K562 (cell line): ENCODE data around the gene ADGRE1. TPM values are rescaled to one million over a fixed set of nuclear protein-coding genes. Genes with fewer than 3 reads are reported as not detected.

Source experiments
- ATAC-seq: fragments of 200-7000 bp; cut with Tn5 transposase; 3 replicates; pipeline ENCODE4 v1.9.1; 2020; ENCODE audit warnings: moderate library complexity
- BruUV-seq: library from RNA; stranded (reverse); fragments of 400-500 nt; replicated peaks from 2 replicates; lab custom pipeline; 2021; lab: Mats Ljungman, UMichigan
- CTCF ChIA-PET: fragments of 300-600 bp; formaldehyde crosslinking; extraction: SDS; loops from one replicate; lab custom pipeline; 2021; ENCODE audit warnings: low intra/inter-chr PET ratio; lab: Yijun Ruan, JAX
- POLR2A ChIA-PET: fragments of 300-600, 350-650 bp; sonication (Branson Sonifier 250); formaldehyde crosslinking; extraction: SDS; loops from one replicate; lab custom pipeline; 2021; ENCODE audit warnings: antibody characterized with exemption, inconsistent platforms; lab: Yijun Ruan, JAX
- DNase-seq, 4 experiments: peaks; one replicate each; pipeline versions ENCODE4 v3.0.0 to v3.0.0-alpha.2; 2011 to 2018; ENCODE audit warnings: low spot score in 3 of 4, mixed read lengths in 3 of 4; ENCODE audit errors: extremely low read depth in 1 of 4
- FAIRE-seq: peaks from 2 replicates; lab custom pipeline; 2011; peaks lifted over from hg19 to GRCh38; lab: Jason Lieb, UNC
- H2AFZ ChIP-seq: 2 replicates; pipeline ENCODE4 v1.6.0; 2011; ENCODE audit warnings: low read depth, low read length, control low read depth, inconsistent platforms
- H3K27ac ChIP-seq: fragments of 200-600 bp; 3 replicates; pipeline ENCODE4 v1.8.0; 2011; ENCODE audit warnings: low read depth, mild to moderate bottlenecking, control low read depth, inconsistent platforms, low read length, moderate library complexity, mixed read lengths; ENCODE audit errors: extremely low read depth
- H3K27me3 ChIP-seq, 2 experiments: fragments of 300-600 bp in 1 of 2; 2 replicates in 1 of 2; 3 replicates in 1 of 2; pipeline versions ENCODE4 v1.6.0 to v1.8.0; 2011; ENCODE audit warnings: inconsistent platforms in 2 of 2, low read length in 2 of 2, mild to moderate bottlenecking in 1 of 2, mixed read lengths in 1 of 2, moderate library complexity in 1 of 2; ENCODE audit not compliant: control insufficient read depth in 2 of 2, insufficient read depth in 2 of 2
- H3K36me3 ChIP-seq: fragments of 300-600 bp; 3 replicates; pipeline ENCODE4 v1.8.0; 2011; ENCODE audit warnings: mild to moderate bottlenecking, low read length, inconsistent platforms; ENCODE audit not compliant: control insufficient read depth, insufficient read depth
- H3K4me1 ChIP-seq, 2 experiments: fragments of 200-600 bp in 1 of 2; replicated peaks in 1 of 2; 2 replicates in 1 of 2; 3 replicates in 1 of 2; pipeline versions ENCODE4 v1.5.1 to v1.8.0; 2011; ENCODE audit warnings: inconsistent platforms in 2 of 2, low read length in 2 of 2, mild to moderate bottlenecking in 1 of 2, mixed read lengths in 1 of 2, moderate library complexity in 1 of 2; ENCODE audit not compliant: control insufficient read depth in 2 of 2, insufficient read depth in 2 of 2
- H3K4me2 ChIP-seq: 2 replicates; pipeline ENCODE4 v1.6.1; 2011; ENCODE audit warnings: low read length, control low read depth, inconsistent platforms, mixed read lengths; ENCODE audit not compliant: insufficient read depth
- H3K4me3 ChIP-seq: fragments of 200-600 bp; sonication (generic), shearing (Covaris generic); 2 replicates; pipeline ENCODE4 v1.5.1; 2016; ENCODE audit warnings: control low read depth, inconsistent platforms
- H3K79me2 ChIP-seq: fragments of 200-600 bp; 3 replicates; pipeline ENCODE4 v1.8.0; 2011; ENCODE audit warnings: low read length, inconsistent platforms; ENCODE audit not compliant: control insufficient read depth, insufficient read depth
- H3K9ac ChIP-seq, 2 experiments: 2 replicates each; pipeline versions ENCODE4 v1.6.0 to v1.6.1; 2011; ENCODE audit warnings: low read depth in 2 of 2, low read length in 2 of 2, control low read depth in 1 of 2, inconsistent platforms in 1 of 2, mild to moderate bottlenecking in 1 of 2, mixed read lengths in 1 of 2; ENCODE audit not compliant: insufficient read depth in 1 of 2
- H3K9me1 ChIP-seq: one replicate; pipeline ENCODE4 v1.6.0; 2011; ENCODE audit warnings: inconsistent platforms, mild to moderate bottlenecking, low read length, moderate library complexity; ENCODE audit not compliant: control insufficient read depth, insufficient read depth
- H3K9me3 ChIP-seq: replicated peaks from 2 replicates; pipeline ENCODE4 v1.5.1; 2011; ENCODE audit warnings: low read depth, low read length, inconsistent platforms; ENCODE audit not compliant: control insufficient read depth, insufficient read depth
- H4K20me1 ChIP-seq: replicated peaks from 2 replicates; pipeline ENCODE4 v1.6.1; 2011; ENCODE audit warnings: low read length, inconsistent platforms, mixed read lengths; ENCODE audit not compliant: control insufficient read depth, insufficient read depth
- CC2D1A ChIP-seq: fragments of 450-650 bp; IDR thresholded peaks from 2 replicates; pipeline ENCODE4 v1.6.1; 2017; ENCODE audit warnings: mild to moderate bottlenecking
- HOXB6 ChIP-seq: fragments of 250-450 bp; sonication (Bioruptor Pico); IDR thresholded peaks from 2 replicates; pipeline ENCODE4 v1.5.1; 2022; ENCODE audit warnings: mild to moderate bottlenecking, borderline replicate concordance
- NCOA6 ChIP-seq: fragments of 450-650 bp; IDR thresholded peaks from 2 replicates; pipeline ENCODE4 v1.6.1; 2017; ENCODE audit warnings: mild to moderate bottlenecking
- ZNF24 ChIP-seq: fragments of 450-650 bp; IDR thresholded peaks from 2 replicates; pipeline ENCODE4 v1.6.1; 2016
- ZNF408 ChIP-seq: fragments of 250-450 bp; sonication (Bioruptor Pico); IDR thresholded peaks from 2 replicates; pipeline ENCODE4 v1.4.0; 2020; ENCODE audit warnings: low read depth, mild to moderate bottlenecking, moderate library complexity
- WGBS: fragments of 100-300 bp; shearing (Covaris generic); methylation state at CpG from one replicate; pipeline ENCODE4 v1.1.6; 2016; ENCODE audit warnings: low coverage, mixed read lengths; ENCODE audit not compliant: insufficient coverage; ENCODE audit errors: missing lambda C conversion rate; 5-methylcytosine and 5-hydroxymethylcytosine counted together
- in situ Hi-C: fragments of 300-500 bp; cut with MboI; formaldehyde crosslinking; loops from 4 replicates; pipeline ENCODE4 v1.15.0; 2018; ENCODE audit warnings: inconsistent platforms, mixed read lengths
- intact Hi-C: fragments of 100-400 bp; cut with micrococcal nuclease; formaldehyde crosslinking; loops from 2 replicates; pipeline ENCODE4 v1.14.2; 2022
- polyA plus RNA-seq, 8 experiments: library from polyadenylated mRNA; depleted of rRNA in 4 of 8; stranded (reverse) in 5 of 8; unstranded in 3 of 8; fragments of >200 nt; fragmentation: Nextera tagmentation in 2 of 8; fragmentation: Illumina TruSeq in 1 of 8; extraction: Ambion mirVana in 2 of 8; extraction: Trizol in 1 of 8; gene quantifications; 2 replicates each; pipeline versions ENCODE4 v1.2.1 to v1.2.3, GENCODE V29; 2011 to 2014; ENCODE audit warnings: inconsistent platforms in 1 of 8, missing spikeins in 1 of 8
- total RNA-seq, 7 experiments: library from RNA; depleted of rRNA in 6 of 7; stranded (reverse); fragments of >200 nt in 6 of 7; fragmentation: Illumina TruSeq in 2 of 7; extraction: Trizol in 2 of 7; gene quantifications; 2 replicates each; pipeline versions ENCODE4 v1.2.1 to v1.2.3, GENCODE V29; 2011 to 2021; ENCODE audit warnings: low replicate concordance in 1 of 7

ADGRE1 gene
- total and polyA plus RNA-seq, 9 of the 15 experiments (the other 6 are each of a cell fraction or from before 2014, with no cell fraction given), result 0.09 to 0.49 (median 0.25) TPM; not detected in 1

- H3K9me3 ChIP-seq, result no peaks in the 10 kb centered on the region
- ATAC-seq (no peak), FAIRE-seq (no peak), DNase-seq (no peak)
- WGBS, result 9% methylated on average over 5 of the region's 5 CpGs
- CTCF ChIA-PET, result no interaction called here
- POLR2A ChIA-PET, result interaction anchor here (0.6 kb wide), 1 partner anchor 712 kb away, joined by 4 read pairs; no protein-coding TSS in a partner anchor
- in situ Hi-C loops, result no loop called here
- no peak overlapping the region for H3K4me3 ChIP-seq
- no peaks in the 10 kb centered on the region for H3K36me3 ChIP-seq
- H3K4me1 ChIP-seq, result no peaks in the 10 kb centered on the region
- no peaks in the 10 kb centered on the region for H3K79me2 ChIP-seq
- H4K20me1 ChIP-seq, result no peaks in the 10 kb centered on the region
- H2AFZ ChIP-seq, result no peak overlapping the region
- H3K27me3 ChIP-seq, result no peaks in the 10 kb centered on the region
- H3K4me2 ChIP-seq, result no peak overlapping the region
- BruUV-seq, result no TSS peak
- no peak overlapping the region for H3K27ac ChIP-seq
- TF ChIP-seq NCOA6, result no peak
- TF ChIP-seq ZNF24, result peak; percentile 93
- intact Hi-C loops, result no loop called here
- H3K9me1 ChIP-seq, result no peaks in the 10 kb centered on the region
- H3K9ac ChIP-seq, result no peak overlapping the region
Observed at GRCh38 chr19:6842871-6843607, 44.3 kb upstream of the ADGRE1 start.

- in situ Hi-C loops, result no loop called here
- H3K36me3 ChIP-seq, result no peaks in the 10 kb centered on the region
- no peak for ATAC-seq
- H3K9me1 ChIP-seq, result no peaks in the 10 kb centered on the region
- ChIA-PET POLR2A (no interaction called here), CTCF (no interaction called here)
- H2AFZ ChIP-seq, result no peak overlapping the region
- H3K27ac ChIP-seq, result no peak overlapping the region
- no TSS peak for BruUV-seq
- H3K79me2 ChIP-seq, result no peaks in the 10 kb centered on the region
- no peak overlapping the region for H3K4me3 ChIP-seq
- H3K9me3 ChIP-seq, result no peaks in the 10 kb centered on the region
- DNase-seq, result no peak
- intact Hi-C loops, result no loop called here
- FAIRE-seq, result no peak
- H4K20me1 ChIP-seq, result no peaks in the 10 kb centered on the region
- WGBS, result 68% methylated on average over 11 of the region's 11 CpGs
- no peak for TF ChIP-seq HOXB6
- TF ChIP-seq ZNF408 (CRISPR knock-in tag), result no peak
- no peak for TF ChIP-seq CC2D1A
- H3K27me3 ChIP-seq, result no peaks in the 10 kb centered on the region
- H3K9ac ChIP-seq, result peak overlapping the region in 1 of 2 experiments; percentile 76; a peak in 2 of 4 replicates
- no peak overlapping the region for H3K4me2 ChIP-seq
- H3K4me1 ChIP-seq, result no peaks in the 10 kb centered on the region
Observed at GRCh38 chr19:6847828-6848200, 39.6 kb upstream of the ADGRE1 start.
